ENCODE measurements around the gene CANT1. TPM values are rescaled to one million over a fixed set of nuclear protein-coding genes. Genes with fewer than 3 reads are reported as not detected.
A peak's percentile ranks its signal among the peaks of the same experiment; 100 is the strongest.

Gene CANT1
- 54.7 and 57.3 TPM in 2 replicates for total RNA-seq

DNA sequence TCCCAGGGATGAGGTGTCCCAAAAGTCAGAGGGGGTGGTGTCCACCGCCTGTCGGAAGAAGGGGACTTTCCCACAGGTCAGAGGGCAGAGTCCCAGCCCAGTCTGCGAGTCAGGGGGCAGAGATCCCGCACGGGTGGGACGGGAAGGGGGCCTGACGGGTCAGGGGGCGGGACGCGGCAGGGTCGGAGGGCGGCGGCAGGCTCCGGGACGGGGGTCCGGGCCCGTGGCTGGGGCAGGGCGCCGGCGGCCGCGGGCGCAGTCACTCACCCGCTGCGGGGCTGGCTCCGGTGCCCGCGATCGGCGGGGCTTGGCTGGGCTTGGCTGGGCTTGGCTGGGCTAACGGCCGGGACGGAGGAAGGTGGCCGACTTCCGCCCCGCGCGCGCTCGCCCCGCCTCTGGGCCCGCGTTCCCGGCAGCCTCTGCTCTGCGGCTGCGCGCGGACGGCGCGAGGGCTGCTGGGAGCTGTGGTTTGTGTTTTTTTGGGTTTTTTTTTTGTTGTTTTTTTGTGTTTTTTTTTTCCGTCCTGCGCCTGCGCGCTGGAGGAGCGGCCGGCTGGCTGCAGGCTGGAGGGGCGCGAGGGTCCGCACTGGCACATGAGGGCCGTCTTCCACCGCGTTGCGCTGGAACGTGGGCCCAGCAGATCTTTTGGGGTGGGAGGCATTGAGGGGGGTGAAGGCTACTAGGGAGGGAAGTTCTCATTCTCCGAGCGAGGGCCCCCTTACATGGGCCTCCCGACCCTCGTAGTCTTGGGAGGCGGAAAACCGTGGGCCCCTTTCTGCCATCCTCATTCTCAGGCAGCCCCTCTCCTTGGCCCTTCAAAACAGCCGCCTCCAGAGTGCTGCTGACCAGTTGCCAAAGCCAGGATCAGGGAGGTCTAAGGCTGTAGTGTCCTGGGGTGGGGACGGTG is at the start of gene CANT1:
TSS of gene CANT1 (minus strand) at position 368 of the 907 bp plus-strand sequence. CDS start 12,142 bp downstream, outside the sequence.
- peaks cover 5% of the 10 kb centered on the region for H3K9me3 Mint-ChIP-seq
- peak; percentile 88 for DNase-seq (ENCODE audit: low spot score)
- peaks cover 12% of the 10 kb centered on the region for H3K36me3 Mint-ChIP-seq (ENCODE audit: low read depth)
- H3K27ac Mint-ChIP-seq = peak within 1 kb of the TSS; percentile 93
- peak within 1 kb of the TSS; percentile 91 for H3K4me3 Mint-ChIP-seq
- peaks cover 52% of the 10 kb centered on the region for H3K4me1 Mint-ChIP-seq (ENCODE audit: low read depth)
- H3K27me3 Mint-ChIP-seq (ENCODE audit: insufficient read depth) = peaks cover 8% of the 10 kb centered on the region
- intact Hi-C loops (cut with micrococcal nuclease) = loop anchor here (1.0 to 5.0 kb wide), 4 partner anchors 63 to 1547 kb away; partner anchors contain the start of gene ENGASE

DNA sequence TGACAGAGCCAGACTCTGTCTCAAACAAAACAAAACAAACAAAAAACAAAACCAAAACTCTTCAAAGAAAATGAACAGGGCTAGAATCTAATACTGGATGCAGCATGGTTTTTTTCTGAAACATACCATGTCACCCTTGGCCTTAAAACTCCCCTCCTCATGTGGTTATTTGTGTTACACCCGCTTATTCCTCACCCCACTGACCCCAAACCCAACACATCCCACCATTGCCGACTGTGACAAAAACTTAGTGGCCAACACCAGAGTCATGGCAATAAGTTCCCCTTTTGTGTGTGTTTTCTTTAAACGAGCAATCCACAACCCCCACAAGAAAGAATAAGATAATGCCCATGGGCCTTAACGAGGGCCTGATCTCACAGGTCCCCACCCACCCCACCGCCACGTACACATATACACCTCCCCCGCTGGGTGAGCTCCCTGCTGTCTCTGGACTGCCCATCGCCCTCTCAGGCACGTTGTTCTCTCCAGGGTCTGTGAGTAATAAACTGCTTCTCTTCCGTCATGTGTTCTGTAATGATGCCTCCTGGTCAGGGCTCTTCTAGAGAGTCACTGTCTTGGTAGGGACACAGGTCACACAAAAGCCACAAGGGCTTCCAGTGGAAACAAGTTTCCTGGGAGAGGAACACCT is 48.3 kb upstream of the CANT1 start:
- no peak for DNase-seq (ENCODE audit: low spot score)
- Mint-ChIP-seq H3K36me3 (ENCODE audit: low read depth) (no peaks in the 10 kb centered on the region), H3K4me1 (ENCODE audit: low read depth) (no peaks in the 10 kb centered on the region), H3K4me3 (no peak overlapping the region), H3K27me3 (ENCODE audit: insufficient read depth) (peaks cover 7% of the 10 kb centered on the region), H3K9me3 (peaks cover 14% of the 10 kb centered on the region), H3K27ac (no peak overlapping the region)
- intact Hi-C loops (cut with micrococcal nuclease) = no loop called here

DNA sequence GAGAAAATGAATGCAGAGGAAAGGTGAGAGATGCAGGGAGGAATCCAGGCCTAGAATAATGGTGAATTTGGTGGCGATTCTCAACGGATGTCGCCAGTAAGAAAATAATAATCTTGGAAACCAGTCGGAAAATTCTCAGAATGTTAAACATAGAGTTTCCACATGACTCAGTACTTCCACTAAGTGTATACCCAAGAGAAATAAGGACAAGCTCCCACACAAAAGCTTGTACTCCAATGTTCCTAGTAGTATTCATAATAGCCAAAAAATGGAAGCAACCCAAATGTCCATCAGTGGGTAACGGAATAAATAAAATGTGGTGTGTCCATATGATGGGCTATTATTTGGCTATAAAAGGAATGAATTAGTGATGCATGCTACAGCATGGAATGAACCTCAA is 45.6 kb upstream of the CANT1 start:
- Mint-ChIP-seq H3K27ac (no peak overlapping the region), H3K36me3 (ENCODE audit: low read depth) (no peaks in the 10 kb centered on the region), H3K27me3 (ENCODE audit: insufficient read depth) (peaks cover 10% of the 10 kb centered on the region), H3K4me3 (no peak overlapping the region), H3K9me3 (peaks cover 14% of the 10 kb centered on the region), H3K4me1 (ENCODE audit: low read depth) (no peaks in the 10 kb centered on the region)
- intact Hi-C loops (cut with micrococcal nuclease) = no loop called here
- no peak for DNase-seq (ENCODE audit: low spot score)

DNA sequence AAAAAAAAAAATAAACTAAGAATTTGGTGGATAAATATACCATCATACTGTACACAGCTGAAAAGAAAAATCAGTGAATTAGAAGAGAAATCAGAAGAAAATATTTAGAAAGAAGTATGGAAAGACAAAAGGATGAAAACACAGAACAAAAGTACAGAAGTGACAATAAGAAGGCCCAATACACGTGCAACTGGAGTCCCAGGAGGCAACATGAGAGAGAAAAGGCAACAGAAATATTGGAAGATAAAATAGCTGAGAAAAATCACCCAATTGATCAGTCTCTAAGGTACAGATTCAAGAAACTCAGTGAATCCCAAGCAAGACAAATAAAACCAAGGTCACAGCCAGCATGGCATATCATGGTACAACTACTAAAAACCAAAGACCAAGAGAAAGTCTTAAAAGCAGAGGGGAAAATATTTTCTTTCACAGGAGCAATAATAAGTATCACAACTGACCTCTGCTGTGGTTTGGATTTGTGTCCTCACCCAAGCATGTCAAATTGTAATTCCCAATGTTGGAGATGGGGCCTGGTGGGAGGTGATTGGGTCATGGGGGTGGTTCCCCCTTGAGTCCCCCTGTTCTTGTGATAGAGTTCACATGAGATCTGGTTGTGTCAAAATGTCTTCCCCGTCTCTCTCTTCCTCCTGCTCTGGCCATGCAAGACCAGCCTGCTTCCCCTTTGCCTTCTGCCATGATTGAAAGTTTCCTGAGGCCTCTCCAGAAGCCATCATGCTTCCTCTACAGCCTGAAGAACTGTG is 44.8 kb upstream of the CANT1 start:
- intact Hi-C loops (cut with micrococcal nuclease) = no loop called here
- DNase-seq (ENCODE audit: low spot score) = no peak
- no peak overlapping the region for H3K27ac Mint-ChIP-seq
- no peaks in the 10 kb centered on the region for H3K4me1 Mint-ChIP-seq (ENCODE audit: low read depth)
- peaks cover 14% of the 10 kb centered on the region for H3K9me3 Mint-ChIP-seq
- H3K27me3 Mint-ChIP-seq (ENCODE audit: insufficient read depth) = peaks cover 10% of the 10 kb centered on the region
- no peak overlapping the region for H3K4me3 Mint-ChIP-seq
- H3K36me3 Mint-ChIP-seq (ENCODE audit: low read depth) = no peaks in the 10 kb centered on the region

DNA sequence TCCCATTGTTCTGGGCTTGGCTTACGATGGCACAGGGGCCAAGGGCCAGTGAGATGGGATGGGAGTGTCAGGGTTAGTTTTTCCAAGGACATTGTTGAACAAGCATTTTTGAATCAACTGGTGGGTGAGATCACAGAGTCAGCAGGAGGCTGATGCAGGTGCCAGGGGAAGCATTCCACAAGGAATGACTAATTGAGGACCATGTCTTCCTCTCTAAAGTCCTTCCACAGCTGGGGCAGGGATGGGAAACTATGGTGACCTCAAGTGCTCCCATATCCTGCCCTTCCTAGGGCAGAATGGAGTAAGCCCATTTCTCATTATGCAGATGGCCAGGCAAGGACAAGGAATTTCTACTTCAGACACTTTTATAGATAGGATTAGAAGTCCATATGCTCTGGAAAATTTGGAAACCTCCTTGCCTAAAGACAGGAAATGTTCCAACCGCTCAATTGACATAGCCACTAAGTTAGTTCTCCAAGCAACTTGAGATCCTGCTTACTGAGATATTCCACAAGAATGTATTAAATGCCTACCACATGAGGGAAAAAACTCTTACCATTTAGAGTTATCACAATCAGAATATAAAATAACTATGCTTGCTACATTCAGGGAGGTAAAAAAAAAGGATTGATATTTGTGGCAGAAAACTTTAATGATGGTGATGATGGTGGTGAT is 43.8 kb upstream of the CANT1 start:
- peaks cover 8% of the 10 kb centered on the region for H3K27me3 Mint-ChIP-seq (ENCODE audit: insufficient read depth)

DNA sequence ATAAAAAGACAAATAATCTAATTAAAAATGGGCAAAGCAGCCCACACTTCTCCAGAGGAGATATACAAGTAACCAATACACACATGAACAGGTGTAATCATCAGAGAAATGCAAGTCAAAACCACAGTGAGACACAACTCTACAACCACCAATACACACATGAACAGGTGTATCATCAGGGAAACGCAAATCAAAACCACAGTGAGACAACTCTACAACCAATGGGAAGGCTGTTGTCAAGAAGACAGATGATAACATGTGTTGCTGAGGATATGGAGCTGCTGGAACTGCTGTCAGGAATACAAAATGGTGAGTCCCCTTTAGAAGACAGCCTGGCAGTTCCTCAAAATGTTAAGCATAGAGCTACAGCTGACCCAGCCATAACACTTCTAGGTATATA is 42.6 kb upstream of the CANT1 start:
- no peak overlapping the region for H3K4me3 Mint-ChIP-seq
- H3K27ac Mint-ChIP-seq = no peak overlapping the region
- intact Hi-C loops (cut with micrococcal nuclease) = no loop called here
- no peaks in the 10 kb centered on the region for H3K36me3 Mint-ChIP-seq (ENCODE audit: low read depth)
- H3K27me3 Mint-ChIP-seq (ENCODE audit: insufficient read depth) = peaks cover 4% of the 10 kb centered on the region
- DNase-seq (ENCODE audit: low spot score) = no peak
- peaks cover 14% of the 10 kb centered on the region for H3K9me3 Mint-ChIP-seq
- H3K4me1 Mint-ChIP-seq (ENCODE audit: low read depth) = no peaks in the 10 kb centered on the region

More for the DNA sequence above, 43.8 kb upstream of the CANT1 start:
- no peak for DNase-seq (ENCODE audit: low spot score)
- Mint-ChIP-seq H3K9me3 (peaks cover 14% of the 10 kb centered on the region), H3K36me3 (ENCODE audit: low read depth) (no peaks in the 10 kb centered on the region), H3K4me3 (no peak overlapping the region), H3K27ac (no peak overlapping the region), H3K4me1 (ENCODE audit: low read depth) (no peaks in the 10 kb centered on the region)
- intact Hi-C loops (cut with micrococcal nuclease) = no loop called here

DNA sequence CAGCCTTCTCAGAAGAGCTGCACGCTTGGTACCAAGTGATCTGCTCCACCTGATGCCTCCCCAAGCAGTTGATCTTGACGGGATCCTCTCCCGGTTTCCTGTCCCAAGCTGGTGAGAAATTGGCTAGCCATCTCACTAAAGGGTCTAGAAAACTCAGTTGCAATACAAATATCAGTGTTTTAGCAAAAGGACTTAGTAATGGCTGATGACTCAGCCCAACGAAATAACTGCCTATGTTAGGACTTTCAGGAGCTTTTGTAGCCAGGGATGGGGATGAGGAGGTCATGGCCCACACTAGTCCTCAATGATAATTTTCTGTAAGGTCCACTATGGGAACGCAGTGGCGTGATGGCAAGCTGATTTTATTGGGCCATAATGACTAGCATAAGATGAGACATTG is 41.7 kb upstream of the CANT1 start:
- no peak for DNase-seq (ENCODE audit: low spot score)
- intact Hi-C loops (cut with micrococcal nuclease) = no loop called here
- Mint-ChIP-seq H3K27me3 (ENCODE audit: insufficient read depth) (peaks cover 4% of the 10 kb centered on the region), H3K36me3 (ENCODE audit: low read depth) (no peaks in the 10 kb centered on the region), H3K4me1 (ENCODE audit: low read depth) (no peaks in the 10 kb centered on the region), H3K4me3 (no peak overlapping the region), H3K9me3 (peaks cover 14% of the 10 kb centered on the region), H3K27ac (no peak overlapping the region)

DNA sequence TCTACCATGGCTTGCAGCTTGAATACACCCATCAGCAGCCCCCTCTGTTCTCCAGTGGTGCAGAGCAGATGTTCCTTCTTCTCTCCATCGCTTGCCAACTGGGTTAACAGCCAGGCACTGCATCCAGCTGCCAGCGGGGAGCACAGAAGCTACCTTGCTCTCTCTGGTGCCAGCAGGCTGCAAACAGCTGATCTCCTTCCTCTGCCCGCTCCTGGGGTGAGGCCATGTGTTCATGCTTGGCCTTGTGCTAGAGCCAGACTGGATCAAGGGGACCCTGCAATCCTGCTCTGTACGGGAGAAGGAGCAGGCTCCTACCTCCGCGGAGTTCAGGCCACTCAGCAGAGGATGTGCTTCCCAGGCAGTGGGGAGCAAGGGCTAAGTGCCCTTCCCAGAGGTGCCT is 41.0 kb upstream of the CANT1 start:
- intact Hi-C loops (cut with micrococcal nuclease) = no loop called here
- Mint-ChIP-seq H3K9me3 (peaks cover 14% of the 10 kb centered on the region), H3K4me3 (no peak overlapping the region), H3K27me3 (ENCODE audit: insufficient read depth) (peaks cover 4% of the 10 kb centered on the region), H3K27ac (no peak overlapping the region), H3K4me1 (ENCODE audit: low read depth) (no peaks in the 10 kb centered on the region), H3K36me3 (ENCODE audit: low read depth) (no peaks in the 10 kb centered on the region)
- DNase-seq (ENCODE audit: low spot score) = no peak

DNA sequence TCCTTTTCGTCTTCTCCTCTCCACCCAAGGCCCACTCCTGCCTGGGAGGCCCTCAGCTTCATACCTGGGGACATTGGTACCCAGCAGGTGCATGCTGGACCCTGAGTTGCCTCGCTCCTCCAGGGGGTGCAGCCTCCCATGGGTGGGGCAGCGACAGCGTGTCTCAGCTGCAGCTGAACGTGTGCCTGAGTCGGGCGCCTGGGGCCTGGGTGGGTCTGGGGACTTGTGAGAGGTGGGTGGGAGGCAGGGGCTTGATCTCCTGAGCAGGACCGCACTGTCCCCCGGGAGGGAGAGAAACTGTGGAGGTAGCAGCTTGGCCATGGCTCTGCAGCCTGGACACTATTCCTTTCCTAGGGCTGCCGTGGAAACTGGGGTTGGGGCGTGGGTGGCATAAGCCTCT is 40.3 kb upstream of the CANT1 start:
- Mint-ChIP-seq H3K9me3 (peaks cover 14% of the 10 kb centered on the region), H3K4me1 (ENCODE audit: low read depth) (no peaks in the 10 kb centered on the region), H3K27ac (no peak overlapping the region), H3K36me3 (ENCODE audit: low read depth) (no peaks in the 10 kb centered on the region), H3K4me3 (no peak overlapping the region), H3K27me3 (ENCODE audit: insufficient read depth) (peaks cover 4% of the 10 kb centered on the region)
- intact Hi-C loops (cut with micrococcal nuclease) = loop anchor here (5.0 kb wide), 1 partner anchor 657 kb away; no protein-coding TSS in a partner anchor
- no peak for DNase-seq (ENCODE audit: low spot score)

DNA sequence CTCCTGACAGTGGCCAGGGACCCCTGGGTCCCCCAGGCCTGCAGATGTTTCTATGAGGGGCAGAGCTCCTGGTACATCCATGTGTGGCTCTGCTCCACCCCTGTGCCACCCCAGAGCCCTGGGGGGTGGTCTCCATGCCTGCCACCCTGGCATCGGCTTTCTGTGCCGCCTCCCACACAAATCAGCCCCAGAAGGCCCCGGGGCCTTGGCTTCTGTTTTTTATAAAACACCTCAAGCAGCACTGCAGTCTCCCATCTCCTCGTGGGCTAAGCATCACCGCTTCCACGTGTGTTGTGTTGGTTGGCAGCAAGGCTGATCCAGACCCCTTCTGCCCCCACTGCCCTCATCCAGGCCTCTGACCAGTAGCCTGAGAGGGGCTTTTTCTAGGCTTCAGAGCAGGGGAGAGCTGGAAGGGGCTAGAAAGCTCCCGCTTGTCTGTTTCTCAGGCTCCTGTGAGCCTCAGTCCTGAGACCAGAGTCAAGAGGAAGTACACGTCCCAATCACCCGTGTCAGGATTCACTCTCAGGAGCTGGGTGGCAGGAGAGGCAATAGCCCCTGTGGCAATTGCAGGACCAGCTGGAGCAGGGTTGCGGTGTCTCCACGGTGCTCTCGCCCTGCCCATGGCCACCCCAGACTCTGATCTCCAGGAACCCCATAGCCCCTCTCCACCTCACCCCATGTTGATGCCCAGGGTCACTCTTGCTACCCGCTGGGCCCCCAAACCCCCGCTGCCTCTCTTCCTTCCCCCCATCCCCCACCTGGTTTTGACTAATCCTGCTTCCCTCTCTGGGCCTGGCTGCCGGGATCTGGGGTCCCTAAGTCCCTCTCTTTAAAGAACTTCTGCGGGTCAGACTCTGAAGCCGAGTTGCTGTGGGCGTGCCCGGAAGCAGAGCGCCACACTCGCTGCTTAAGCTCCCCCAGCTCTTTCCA is 39.5 kb upstream of the CANT1 start:
- intact Hi-C loops (cut with micrococcal nuclease) = loop anchor here (5.0 kb wide), 1 partner anchor 658 kb away; no protein-coding TSS in a partner anchor
- no peaks in the 10 kb centered on the region for H3K4me1 Mint-ChIP-seq (ENCODE audit: low read depth)
- no peak for DNase-seq (ENCODE audit: low spot score)
- no peaks in the 10 kb centered on the region for H3K36me3 Mint-ChIP-seq (ENCODE audit: low read depth)
- H3K9me3 Mint-ChIP-seq = peaks cover 9% of the 10 kb centered on the region
- H3K4me3 Mint-ChIP-seq = no peak overlapping the region
- no peak overlapping the region for H3K27ac Mint-ChIP-seq
- peaks cover 4% of the 10 kb centered on the region for H3K27me3 Mint-ChIP-seq (ENCODE audit: insufficient read depth)

DNA sequence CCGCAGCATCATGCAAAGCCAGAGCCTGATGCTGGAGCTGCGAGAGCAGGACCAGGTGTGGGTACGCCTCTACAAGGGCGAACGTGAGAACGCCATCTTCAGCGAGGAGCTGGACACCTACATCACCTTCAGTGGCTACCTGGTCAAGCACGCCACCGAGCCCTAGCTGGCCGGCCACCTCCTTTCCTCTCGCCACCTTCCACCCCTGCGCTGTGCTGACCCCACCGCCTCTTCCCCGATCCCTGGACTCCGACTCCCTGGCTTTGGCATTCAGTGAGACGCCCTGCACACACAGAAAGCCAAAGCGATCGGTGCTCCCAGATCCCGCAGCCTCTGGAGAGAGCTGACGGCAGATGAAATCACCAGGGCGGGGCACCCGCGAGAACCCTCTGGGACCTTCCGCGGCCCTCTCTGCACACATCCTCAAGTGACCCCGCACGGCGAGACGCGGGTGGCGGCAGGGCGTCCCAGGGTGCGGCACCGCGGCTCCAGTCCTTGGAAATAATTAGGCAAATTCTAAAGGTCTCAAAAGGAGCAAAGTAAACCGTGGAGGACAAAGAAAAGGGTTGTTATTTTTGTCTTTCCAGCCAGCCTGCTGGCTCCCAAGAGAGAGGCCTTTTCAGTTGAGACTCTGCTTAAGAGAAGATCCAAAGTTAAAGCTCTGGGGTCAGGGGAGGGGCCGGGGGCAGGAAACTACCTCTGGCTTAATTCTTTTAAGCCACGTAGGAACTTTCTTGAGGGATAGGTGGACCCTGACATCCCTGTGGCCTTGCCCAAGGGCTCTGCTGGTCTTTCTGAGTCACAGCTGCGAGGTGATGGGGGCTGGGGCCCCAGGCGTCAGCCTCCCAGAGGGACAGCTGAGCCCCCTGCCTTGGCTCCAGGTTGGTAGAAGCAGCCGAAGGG is 38.6 kb upstream of the CANT1 start:
- peaks cover 4% of the 10 kb centered on the region for H3K27me3 Mint-ChIP-seq (ENCODE audit: insufficient read depth)
- no peak for DNase-seq (ENCODE audit: low spot score)
- intact Hi-C loops (cut with micrococcal nuclease) = loop anchor here (2.0 to 5.0 kb wide), 2 partner anchors 37 to 659 kb away; no protein-coding TSS in a partner anchor
- no peaks in the 10 kb centered on the region for H3K36me3 Mint-ChIP-seq (ENCODE audit: low read depth)
- H3K4me3 Mint-ChIP-seq = no peak overlapping the region
- no peak overlapping the region for H3K27ac Mint-ChIP-seq
- no peaks in the 10 kb centered on the region for H3K4me1 Mint-ChIP-seq (ENCODE audit: low read depth)
- peaks cover 2% of the 10 kb centered on the region for H3K9me3 Mint-ChIP-seq
